ENCODE results near the gene ZNF92.

ZNF92 gene

GRCh38 chr7:65369843-65370242 is 3.8 kb upstream of the ZNF92 start:
- no peaks in the 10 kb centered on the region for H4K20me1 ChIP-seq (ENCODE audit: insufficient read depth, low read length)
- no peak overlapping the region for H3K27ac ChIP-seq (ENCODE audit: low read depth, low read length, poor library complexity, severe bottlenecking)
- H3K27me3 ChIP-seq (ENCODE audit: insufficient read depth, low read length), result no peaks in the 10 kb centered on the region
- no peaks in the 10 kb centered on the region for H3K9me2 ChIP-seq (ENCODE audit: low read depth, low read length)
- no peak overlapping the region for H3K9ac ChIP-seq (ENCODE audit: low read length)
- peaks cover 16% of the 10 kb centered on the region for H3K4me1 ChIP-seq (ENCODE audit: insufficient read depth, low read length, severe bottlenecking)
- no peak overlapping the region for H3K4me2 ChIP-seq (ENCODE audit: low read length)
- H3K79me2 ChIP-seq (ENCODE audit: insufficient read depth, low read length), result peaks cover 11% of the 10 kb centered on the region
- H3K36me3 ChIP-seq (ENCODE audit: insufficient read depth, low read length), result peaks cover 7% of the 10 kb centered on the region; the same call in 1 of the 2 replicates
- no peak overlapping the region for H3K4me3 ChIP-seq (ENCODE audit: low read depth, low read length, poor library complexity, severe bottlenecking)
- peak overlapping the region; percentile 51; the same call in 1 of the 2 replicates for H2AFZ ChIP-seq (ENCODE audit: low read length)
- no peaks in the 10 kb centered on the region for H3F3A ChIP-seq (ENCODE audit: insufficient read depth, low read length)
- peaks cover 2% of the 10 kb centered on the region; the same call in 1 of the 2 replicates for H3K9me3 ChIP-seq (ENCODE audit: low read length)
- TF ChIP-seq EZH2 (IDR thresholded peaks at IDR 0.05; ENCODE audit: borderline replicate concordance, low read length), result no peak
- TF ChIP-seq CTCF (IDR thresholded peaks at IDR 0.05; ENCODE audit: low read length), result no peak

GRCh38 chr7:65371468-65371867 is 2.2 kb upstream of the ZNF92 start:
- Histone ChIP-seq H3K4me3 (ENCODE audit: low read depth, low read length, poor library complexity, severe bottlenecking) (no peak overlapping the region), H3K36me3 (ENCODE audit: insufficient read depth, low read length) (peaks cover 23% of the 10 kb centered on the region), H3K9ac (ENCODE audit: low read length) (no peak overlapping the region), H3K27ac (ENCODE audit: low read depth, low read length, poor library complexity, severe bottlenecking) (peak overlapping the region; percentile 40), H3K27me3 (ENCODE audit: insufficient read depth, low read length) (no peaks in the 10 kb centered on the region), H3K79me2 (ENCODE audit: insufficient read depth, low read length) (peaks cover 27% of the 10 kb centered on the region), H3F3A (ENCODE audit: insufficient read depth, low read length) (no peaks in the 10 kb centered on the region), H3K9me3 (ENCODE audit: low read length) (peaks cover 2% of the 10 kb centered on the region; the same call in 1 of the 2 replicates), H3K4me2 (ENCODE audit: low read length) (no peak overlapping the region), H3K4me1 (ENCODE audit: insufficient read depth, low read length, severe bottlenecking) (peaks cover 32% of the 10 kb centered on the region), H3K9me2 (ENCODE audit: low read depth, low read length) (no peaks in the 10 kb centered on the region), H2AFZ (ENCODE audit: low read length) (peak overlapping the region; percentile 73; the same call in 1 of the 2 replicates), H4K20me1 (ENCODE audit: insufficient read depth, low read length) (no peaks in the 10 kb centered on the region)
- TF ChIP-seq EZH2 (IDR thresholded peaks at IDR 0.05; ENCODE audit: borderline replicate concordance, low read length) (no peak), CTCF (IDR thresholded peaks at IDR 0.05; ENCODE audit: low read length) (no peak)

GRCh38 chr7:65379318-65379717 is 5.7 kb downstream of the ZNF92 start:
- Histone ChIP-seq H3K36me3 (ENCODE audit: insufficient read depth, low read length) (peaks cover 75% of the 10 kb centered on the region), H3K27ac (ENCODE audit: low read depth, low read length, poor library complexity, severe bottlenecking) (no peak overlapping the region), H3K4me1 (ENCODE audit: insufficient read depth, low read length, severe bottlenecking) (peaks cover 78% of the 10 kb centered on the region), H3K4me3 (ENCODE audit: low read depth, low read length, poor library complexity, severe bottlenecking) (no peak overlapping the region), H3K4me2 (ENCODE audit: low read length) (peak overlapping the region; percentile 27; the same call in 1 of the 2 replicates), H3K9me2 (ENCODE audit: low read depth, low read length) (no peaks in the 10 kb centered on the region), H2AFZ (ENCODE audit: low read length) (no peak overlapping the region), H3K79me2 (ENCODE audit: insufficient read depth, low read length) (peaks cover 100% of the 10 kb centered on the region), H3F3A (ENCODE audit: insufficient read depth, low read length) (no peaks in the 10 kb centered on the region), H4K20me1 (ENCODE audit: insufficient read depth, low read length) (no peaks in the 10 kb centered on the region), H3K9ac (ENCODE audit: low read length) (no peak overlapping the region), H3K9me3 (ENCODE audit: low read length) (no peaks in the 10 kb centered on the region), H3K27me3 (ENCODE audit: insufficient read depth, low read length) (no peaks in the 10 kb centered on the region)
- TF ChIP-seq CTCF (IDR thresholded peaks at IDR 0.05; ENCODE audit: low read length) (no peak), EZH2 (IDR thresholded peaks at IDR 0.05; ENCODE audit: borderline replicate concordance, low read length) (no peak)

All from OCI-LY1 (cell line).